ENCODE data around the gene GPX4. TPM values are rescaled to one million over a fixed set of nuclear protein-coding genes. Genes with fewer than 3 reads are reported as not detected.

GPX4 gene
- total and polyA plus RNA-seq, 3 donors from 2014 or later = 1,153 to 1,893 (median 1,773) TPM

GRCh38 chr19:1098177-1099051 is 5.4 kb upstream of the GPX4 start:
- 53 to 64% methylated on average over 14 to 15 of the region's 15 CpGs for WGBS, 2 donors
- H3K27me3 ChIP-seq = no peaks in the 10 kb centered on the region
- peak overlapping the region in 1 of 2 donors; percentile 61 for H3K27ac ChIP-seq
- H3K4me1 ChIP-seq = peaks cover 48% of the 10 kb centered on the region
- no peaks in the 10 kb centered on the region for H3K36me3 ChIP-seq (ENCODE audit: low read depth, missing control alignments)
- no peak for DNase-seq
- no peak overlapping the region for H3K4me3 ChIP-seq
- no peaks in the 10 kb centered on the region for H3K9me3 ChIP-seq
- TF ChIP-seq POLR2A (IDR thresholded peaks at IDR 0.05) (no peak), CTCF (IDR thresholded peaks at IDR 0.05) (no peak)
- intact Hi-C loops (cut with DNase I; ENCODE audit: low total_unique reads) = no loop called here

GRCh38 chr19:1101337-1101698 is 2.5 kb upstream of the GPX4 start:
- no peak for DNase-seq
- Histone ChIP-seq H3K4me1 (peaks cover 53% of the 10 kb centered on the region), H3K36me3 (ENCODE audit: low read depth, missing control alignments) (no peaks in the 10 kb centered on the region), H3K27ac (peak overlapping the region; percentile 74 to 99), H3K9me3 (no peaks in the 10 kb centered on the region), H3K27me3 (no peaks in the 10 kb centered on the region), H3K4me3 (no peak overlapping the region)
- intact Hi-C loops (cut with DNase I; ENCODE audit: low total_unique reads) = no loop called here
- 33% methylated on average over 9 of the region's 9 CpGs; no CpG with 5 or more reads in 1 of the 2 donors for WGBS, 2 donors
- TF ChIP-seq CTCF (IDR thresholded peaks at IDR 0.05) (no peak), POLR2A (IDR thresholded peaks at IDR 0.05) (no peak)

DNA sequence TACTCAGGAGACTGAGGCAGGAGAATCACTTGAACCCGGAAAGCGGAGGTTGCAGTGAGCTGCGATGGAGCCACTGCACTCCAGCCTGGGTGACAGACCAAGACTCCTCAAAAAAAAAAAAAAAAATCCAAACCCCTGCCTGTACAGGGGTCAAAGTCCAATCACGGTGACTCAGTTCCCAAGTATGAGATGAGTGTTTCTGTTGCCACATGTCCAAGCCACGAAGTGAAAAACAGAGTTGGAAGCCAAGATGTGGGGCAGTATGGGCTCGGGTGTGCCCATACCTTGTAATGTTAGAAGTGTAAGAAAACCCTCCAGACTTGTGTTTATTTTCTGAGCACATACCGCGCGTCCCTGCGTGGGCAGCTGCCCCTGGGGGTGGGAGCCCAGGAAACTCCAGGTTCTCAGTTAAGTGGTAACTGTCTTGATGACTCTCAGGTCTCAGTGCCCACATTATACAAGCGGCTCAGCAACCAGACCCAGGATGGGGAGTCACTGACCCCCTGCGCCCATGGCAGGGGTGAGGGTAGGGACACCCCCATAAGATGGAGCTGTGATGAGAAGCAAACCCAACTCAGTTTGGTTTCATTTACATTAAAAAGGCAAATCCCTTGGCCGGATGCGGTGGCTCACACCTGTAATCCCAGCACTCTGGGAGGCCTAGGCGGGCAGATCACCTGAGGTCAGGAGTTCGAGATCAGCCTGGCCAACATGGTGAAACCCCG is 1.2 kb upstream of the GPX4 start:
- Histone ChIP-seq H3K9me3 (no peaks in the 10 kb centered on the region), H3K27ac (peak overlapping the region; percentile 74 to 99), H3K4me3 (no peak overlapping the region), H3K36me3 (ENCODE audit: low read depth, missing control alignments) (no peaks in the 10 kb centered on the region), H3K27me3 (no peaks in the 10 kb centered on the region), H3K4me1 (peaks cover 53% of the 10 kb centered on the region)
- intact Hi-C loops (cut with DNase I; ENCODE audit: low total_unique reads) = no loop called here
- TF ChIP-seq CTCF (IDR thresholded peaks at IDR 0.05) (no peak), POLR2A (IDR thresholded peaks at IDR 0.05) (no peak)
- WGBS, 2 donors = 72 to 81% methylated on average over 17 of the region's 17 CpGs
- no peak for DNase-seq

DNA sequence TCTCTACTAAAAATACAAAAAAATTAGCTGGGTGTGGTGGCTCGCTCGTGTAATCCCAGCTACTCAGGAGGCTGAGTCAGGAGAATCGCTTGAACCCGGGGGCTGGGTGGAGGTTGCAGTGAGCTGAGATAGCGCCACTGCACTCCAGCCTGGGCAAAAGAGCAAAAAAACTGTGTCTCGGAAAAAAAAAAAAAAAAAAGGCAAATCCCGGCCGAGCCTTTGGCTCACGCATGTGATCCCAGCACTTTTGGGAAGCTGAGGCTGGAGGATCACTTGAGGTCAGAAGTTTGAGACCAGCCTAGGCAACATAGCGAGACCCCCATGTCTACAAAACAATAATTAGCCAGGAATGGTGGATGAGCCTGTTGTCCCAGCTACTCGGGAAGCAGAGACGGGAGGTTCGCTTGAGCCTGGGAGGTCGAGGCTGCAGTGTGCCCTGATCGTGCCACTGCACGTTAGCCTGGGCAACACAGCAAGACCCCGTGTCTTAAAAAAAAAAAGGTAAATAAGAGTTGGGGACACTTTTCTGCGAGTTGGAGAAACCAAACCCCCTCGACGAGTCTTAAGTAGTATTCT is 574 bp upstream of the GPX4 start:
- Histone ChIP-seq H3K36me3 (ENCODE audit: low read depth, missing control alignments) (no peaks in the 10 kb centered on the region), H3K27ac (peak overlapping the region; percentile 97 to 99), H3K9me3 (no peaks in the 10 kb centered on the region), H3K27me3 (no peaks in the 10 kb centered on the region), H3K4me3 (peak overlapping the region; percentile 88 to 89), H3K4me1 (peaks cover 52% of the 10 kb centered on the region)
- no peak for DNase-seq
- WGBS, 2 donors = 33 to 34% methylated on average over 20 of the region's 20 CpGs
- intact Hi-C loops (cut with DNase I; ENCODE audit: low total_unique reads) = no loop called here
- no peak for TF ChIP-seq CTCF (IDR thresholded peaks at IDR 0.05)
- no peak for TF ChIP-seq POLR2A (IDR thresholded peaks at IDR 0.05)

Data from testis (tissue), 3 donors.